Suppressor macrophage treated with lipopolysaccharide for 4 hours (primary cell): ENCODE results near the gene NWD2.

Experiments
- DNase-seq: peaks from one replicate; pipeline ENCODE4 v3.0.0-alpha.2; 2020

NWD2 gene

DNA sequence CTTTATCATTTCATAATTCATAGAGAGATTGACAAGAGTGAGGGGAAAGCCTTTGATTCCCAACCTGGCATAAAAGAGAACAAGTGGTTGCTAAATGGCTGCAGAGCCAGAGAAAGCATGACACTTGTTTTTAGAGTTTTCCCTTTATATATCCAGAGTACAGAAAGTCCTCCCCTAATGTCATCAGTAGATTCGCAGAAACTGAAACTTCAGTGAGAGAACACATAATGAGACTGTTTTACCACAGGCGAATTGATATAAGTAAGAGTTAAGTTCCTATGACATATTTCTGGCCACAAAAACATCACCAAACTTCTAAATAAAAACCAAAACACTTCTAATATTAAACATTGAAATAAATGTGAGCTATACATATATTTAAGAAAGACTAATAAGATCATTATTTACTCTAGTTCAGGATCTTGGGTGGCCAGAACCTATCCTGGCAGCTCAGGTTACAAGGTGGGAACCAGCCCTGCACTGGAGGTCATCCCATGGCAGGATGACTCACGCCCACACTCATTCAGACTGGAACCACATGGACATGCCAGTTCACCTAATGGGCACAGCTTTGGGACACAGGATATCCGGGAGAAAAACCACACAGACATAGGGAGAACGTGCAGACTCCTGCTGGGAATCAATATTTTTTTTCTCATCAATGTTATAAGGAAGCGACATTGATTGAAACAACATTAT is 35.5 kb downstream of the NWD2 start:
- DNase-seq = no peak

DNA sequence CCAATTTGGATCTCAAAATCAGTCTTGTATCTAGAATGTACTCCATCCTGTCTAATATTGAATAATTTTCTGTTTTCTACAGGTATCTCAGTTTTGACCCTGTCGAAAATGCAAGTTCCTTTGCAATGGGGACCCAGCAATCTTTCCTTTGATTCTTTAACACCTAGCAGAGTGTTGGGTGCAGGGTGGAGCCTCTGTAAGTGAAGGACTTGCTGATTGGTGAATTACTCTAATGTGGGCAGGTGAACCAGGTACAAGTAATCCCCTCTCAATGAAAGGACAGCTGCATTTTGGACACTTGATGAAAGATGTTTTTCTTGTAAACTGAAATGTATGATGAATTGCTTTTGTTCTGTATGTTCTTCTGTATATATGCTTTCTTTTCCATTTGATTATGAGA is 54.9 kb downstream of the NWD2 start:
- no peak for DNase-seq

GRCh38 chr4:37304612-37305011 is 60.1 kb downstream of the NWD2 start:
- DNase-seq = no peak

DNA sequence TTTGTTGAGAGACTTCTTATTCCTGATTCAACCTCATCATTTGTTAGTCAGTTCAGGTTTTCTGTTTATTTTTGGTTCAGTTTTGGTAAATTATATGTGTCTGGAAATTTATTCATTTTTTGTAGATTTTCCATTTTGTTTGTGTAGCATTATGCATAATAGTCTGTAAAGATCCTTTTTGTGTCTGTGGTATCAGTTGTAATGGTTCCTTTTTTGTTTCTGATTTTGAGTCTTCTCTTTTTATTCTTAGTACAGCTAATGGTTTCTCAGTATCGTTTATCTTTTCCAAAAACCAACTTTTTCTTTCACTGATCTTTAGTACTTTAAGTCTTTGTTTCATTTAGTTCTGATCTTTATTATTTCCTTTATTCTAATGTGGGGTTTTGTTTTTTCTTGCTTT is 61.4 kb downstream of the NWD2 start:
- no peak for DNase-seq

- no peak for DNase-seq
These were observed 72.6 kb downstream of the NWD2 start for GRCh38 chr4:37317104-37317643.

GRCh38 chr4:37320513-37321235 is 76.1 kb downstream of the NWD2 start:
- DNase-seq = no peak

DNA sequence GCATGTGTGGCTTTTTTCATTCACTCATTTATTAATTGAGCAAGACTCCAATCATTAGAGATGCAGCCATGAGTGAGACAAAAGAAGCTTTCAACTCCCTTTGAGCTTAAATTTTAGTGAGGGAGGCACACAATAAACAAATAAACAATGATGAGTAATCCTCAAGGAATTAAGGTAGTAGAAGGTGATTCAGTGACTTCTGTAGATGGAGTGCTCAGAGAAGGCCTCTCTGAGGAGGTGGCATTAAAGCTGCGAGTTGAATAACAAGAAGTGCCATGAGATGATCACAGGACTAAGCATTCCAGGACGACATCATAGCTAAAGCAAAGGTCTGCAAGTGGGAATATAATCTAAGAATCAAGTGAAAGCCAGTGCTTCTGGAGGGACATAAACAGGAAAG is 77.6 kb downstream of the NWD2 start:
- no peak for DNase-seq

GRCh38 chr4:37324546-37324945 is 80.0 kb downstream of the NWD2 start:
- DNase-seq = no peak

DNA sequence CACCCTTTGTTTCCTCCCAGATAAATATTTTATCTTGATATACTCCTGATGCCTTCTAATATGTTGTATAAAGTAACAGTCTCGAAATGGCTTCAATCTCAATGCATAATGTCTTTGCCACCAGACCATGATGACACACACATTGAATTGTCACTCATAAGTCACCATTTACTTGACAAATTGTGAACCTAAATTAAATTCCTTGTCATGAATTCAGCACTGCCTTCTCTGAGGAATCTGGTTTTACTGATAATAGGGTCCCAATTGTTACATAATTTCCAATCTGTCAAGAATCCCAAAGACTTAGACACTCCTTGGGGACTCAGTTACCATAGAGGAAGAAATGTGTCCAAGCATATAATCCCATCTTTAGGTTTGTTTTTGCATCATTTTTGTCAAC is 82.3 kb downstream of the NWD2 start:
- DNase-seq = no peak

- no peak for DNase-seq
These were observed 94.4 kb downstream of the NWD2 start for GRCh38 chr4:37338972-37339371.

DNA sequence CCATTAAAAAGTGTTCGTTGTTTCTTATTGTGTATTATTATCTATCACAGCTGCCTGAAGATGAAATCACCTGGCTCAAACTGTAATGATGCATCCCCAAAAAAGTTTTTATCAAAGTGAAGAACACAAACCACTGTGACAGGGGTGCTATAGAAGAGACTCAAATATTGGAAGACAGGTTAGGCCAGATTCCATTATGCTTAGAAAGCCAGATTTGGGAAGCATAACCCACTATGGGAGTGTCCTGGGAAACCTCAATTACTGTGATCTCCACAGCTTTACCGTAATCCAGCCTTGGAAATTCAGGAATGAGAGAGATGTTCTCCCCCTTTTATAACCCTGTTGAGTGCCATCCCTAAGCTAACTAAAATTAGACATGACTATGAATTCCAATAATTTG is 114.2 kb downstream of the NWD2 start:
- no peak for DNase-seq

DNA sequence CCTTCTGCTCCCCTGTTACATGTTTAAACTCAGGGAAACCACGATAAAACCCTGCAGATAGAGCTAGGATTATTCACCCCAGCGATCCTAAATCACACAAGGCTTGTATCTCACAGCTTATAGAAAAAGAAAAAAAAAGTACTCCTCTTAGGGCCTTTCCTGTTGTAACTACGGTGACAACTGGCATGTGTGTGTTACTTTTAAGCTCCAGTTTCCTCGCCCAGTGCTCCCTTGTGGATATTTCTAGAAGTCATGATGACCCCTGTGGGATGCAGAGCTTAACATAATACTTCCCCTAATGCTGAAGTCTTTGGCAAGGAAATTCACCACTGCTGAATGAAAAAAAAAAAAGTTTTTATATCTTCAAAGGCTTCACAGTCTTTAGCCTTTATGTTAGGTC is 114.7 kb downstream of the NWD2 start:
- no peak for DNase-seq

DNA sequence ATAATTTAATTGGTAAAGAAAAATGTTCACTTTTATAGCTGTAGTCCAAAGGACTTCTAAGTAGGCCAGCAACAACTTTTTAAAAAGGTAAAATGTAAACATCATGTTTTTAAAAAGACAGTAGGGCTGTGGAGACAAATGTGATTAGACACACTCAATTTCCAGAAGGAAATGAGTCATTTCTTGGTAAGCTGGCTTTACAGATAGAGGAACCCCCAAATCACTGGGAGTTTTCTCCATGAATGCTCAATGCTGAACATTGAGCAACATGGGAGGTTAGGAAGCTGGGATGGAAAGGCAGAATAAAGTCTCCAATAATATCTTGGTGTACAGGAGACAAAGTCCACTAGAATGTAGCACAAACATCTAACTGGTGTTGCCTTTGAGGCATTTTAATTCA is 121.3 kb downstream of the NWD2 start:
- DNase-seq = peak; percentile 59

DNA sequence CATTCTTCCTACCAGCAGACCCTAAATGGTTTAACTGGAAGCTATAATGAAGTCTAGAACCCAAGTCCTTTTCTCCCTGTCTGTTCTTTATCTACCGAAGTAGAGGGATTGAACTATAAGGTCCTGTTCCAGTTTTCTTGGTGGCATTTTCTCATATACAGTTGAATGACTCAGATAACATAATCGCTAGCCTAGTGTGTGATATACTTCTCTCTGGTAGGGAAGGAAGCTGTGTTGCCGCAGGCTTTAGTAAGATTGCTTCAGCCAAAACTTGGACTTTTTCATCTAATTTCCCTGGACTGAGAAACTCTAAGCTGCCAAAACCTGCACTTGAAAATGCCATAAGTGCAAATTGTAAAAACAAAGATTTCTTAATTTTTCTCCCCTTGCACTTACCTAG is 123.4 kb downstream of the NWD2 start:
- DNase-seq = peak; percentile 62

DNA sequence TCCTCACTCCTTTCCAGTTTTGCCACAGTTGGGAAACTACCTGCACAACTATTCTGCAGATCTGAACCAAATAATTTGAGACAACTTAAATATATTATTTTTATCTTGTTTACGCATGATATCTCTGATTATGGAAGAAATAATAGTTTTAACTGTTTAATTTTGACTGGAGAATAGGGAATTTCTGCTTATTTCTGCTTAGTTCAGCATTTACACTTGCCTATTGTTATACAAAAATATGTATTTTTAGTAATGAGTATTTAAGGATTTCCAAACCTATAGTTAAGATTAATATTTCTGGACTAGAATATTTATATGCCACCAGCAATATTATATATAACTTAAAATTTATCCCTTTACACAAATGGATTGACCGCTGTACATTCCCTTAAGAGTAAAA is 125.5 kb downstream of the NWD2 start:
- no peak for DNase-seq

GRCh38 chr4:37381040-37381668 is 136.6 kb downstream of the NWD2 start:
- no peak for DNase-seq

DNA sequence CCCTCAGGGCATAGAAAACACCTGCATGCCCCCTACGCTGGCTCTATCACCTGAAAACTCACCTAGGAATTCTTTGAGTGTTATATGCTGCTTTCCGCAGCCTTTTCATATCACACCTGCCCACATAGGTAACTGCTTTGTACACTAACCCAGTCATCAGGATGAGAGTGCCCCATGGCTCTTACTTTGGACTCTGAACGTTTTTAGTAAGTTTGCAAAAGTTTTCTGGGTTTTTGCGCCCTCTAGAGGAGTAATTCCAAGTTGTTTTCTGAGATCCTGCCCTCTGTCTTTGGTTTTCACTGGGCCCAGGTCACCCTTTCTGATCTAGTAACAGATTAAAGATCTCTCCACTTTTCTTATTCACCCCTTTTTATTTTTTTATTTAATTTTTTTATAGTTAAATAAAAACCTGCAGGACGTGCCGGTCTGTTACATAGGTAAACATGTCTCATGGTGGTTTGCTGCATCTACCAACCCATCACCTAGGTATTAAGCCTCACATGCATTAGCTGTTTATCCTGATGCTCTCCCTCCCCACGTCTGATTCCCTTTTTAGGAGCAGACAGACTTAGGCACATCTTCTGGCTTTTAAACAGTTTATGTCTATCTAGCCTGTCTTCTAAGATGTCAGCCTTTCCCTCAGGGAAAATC is 139.2 kb downstream of the NWD2 start:
- DNase-seq = peak; percentile 74

- no peak for DNase-seq
These were observed 140.9 kb downstream of the NWD2 start for GRCh38 chr4:37385424-37385823.

- DNase-seq = peak; percentile 64
These were observed 144.3 kb downstream of the NWD2 start for GRCh38 chr4:37388681-37389365.

- DNase-seq = no peak
These were observed 144.8 kb downstream of the NWD2 start for GRCh38 chr4:37389366-37389765.

- peak; percentile 87 for DNase-seq
These were observed 145.5 kb downstream of the NWD2 start for GRCh38 chr4:37389967-37390580.

DNA sequence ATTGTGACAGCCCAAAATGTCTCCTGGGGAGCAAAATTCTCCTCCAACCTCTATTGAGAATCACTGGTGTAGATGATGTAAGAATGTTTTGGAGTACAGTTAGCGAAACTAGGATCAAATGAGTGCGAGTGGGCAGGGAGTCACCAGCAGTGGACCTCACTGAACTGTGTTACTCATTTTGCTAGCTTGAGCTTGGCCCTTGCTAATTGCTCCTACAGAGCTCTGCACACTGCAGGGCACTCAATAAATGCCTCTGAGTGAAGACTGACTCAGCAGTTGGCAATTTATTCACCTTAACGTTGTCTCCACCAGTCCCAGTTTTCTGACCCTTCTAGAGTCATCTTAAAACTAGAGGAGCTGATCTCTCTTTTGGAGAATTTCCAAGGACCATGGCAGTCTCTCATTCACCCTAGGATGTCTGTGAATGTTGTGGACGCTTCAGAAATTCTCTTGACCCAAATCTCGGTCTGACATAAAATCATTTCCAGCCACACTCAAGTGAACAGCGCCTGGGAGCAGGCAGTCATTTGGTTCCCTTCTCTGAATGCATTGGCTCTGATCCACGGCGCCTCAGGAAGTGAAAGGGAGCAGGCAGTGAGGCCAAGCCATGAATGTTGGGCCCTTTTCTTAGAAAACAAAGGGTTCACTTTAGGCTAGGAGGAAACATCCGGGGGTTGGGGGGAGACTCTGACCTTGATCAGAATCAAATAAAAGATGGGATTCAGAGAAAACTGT is 148.1 kb downstream of the NWD2 start:
- peak; percentile 69 for DNase-seq
